GM10248 (cell line): ENCODE measurements around the gene TNFRSF12A.

ENCODE experiments used
- CTCF ChIA-PET: fragments of 300-600 bp; sonication (Branson Sonifier 250); formaldehyde crosslinking; extraction: SDS; loops from one replicate; lab custom pipeline; 2021; ENCODE audit warnings: antibody characterized with exemption; lab: Yijun Ruan, JAX
- POLR2A ChIA-PET: fragments of 350-650 bp; sonication (Branson Sonifier 250); formaldehyde crosslinking; extraction: SDS; loops from one replicate; lab custom pipeline; 2020; ENCODE audit warnings: antibody characterized with exemption; lab: Yijun Ruan, JAX
- DNase-seq: peaks from one replicate; pipeline ENCODE4 v3.0.0; 2012; ENCODE audit errors: extremely low spot score
- CTCF ChIP-seq: IDR thresholded peaks from 2 replicates; pipeline ENCODE4 v1.5.1; 2012; ENCODE audit warnings: mild to moderate bottlenecking, low read depth; ENCODE audit errors: extremely low read depth, missing control alignments, control extremely low read depth

TNFRSF12A gene

GRCh38 chr16:3001316-3001715, 18.9 kb upstream of the TNFRSF12A start:
- TF ChIP-seq CTCF, result no peak
- POLR2A ChIA-PET, result no interaction called here
- no peak for DNase-seq
- CTCF ChIA-PET, result interaction anchor here (1.2 to 11.8 kb wide), 5 partner anchors 14 to 74 kb away, joined by 3 to 231 read pairs (median 3); partner anchors contain the start of genes CLDN6, HCFC1R1, THOC6 and TNFRSF12A

- POLR2A ChIA-PET, result interaction anchor here (0.6 kb wide), 1 partner anchor 25 kb away, joined by 4 read pairs; no protein-coding TSS in a partner anchor
- TF ChIP-seq CTCF, result peak; percentile 73
- CTCF ChIA-PET, result interaction anchor here (0.6 to 11.8 kb wide), 6 partner anchors 9 to 126 kb away, joined by 3 to 231 read pairs (median 4); partner anchors contain the start of genes CLDN6, HCFC1R1, THOC6 and TNFRSF12A
- DNase-seq, result peak; percentile 99
Observed at GRCh38 chr16:3003582-3004270, 16.4 kb upstream of the TNFRSF12A start.

GRCh38 chr16:3004319-3004718, 15.8 kb upstream of the TNFRSF12A start:
- no peak for DNase-seq
- ChIA-PET POLR2A (interaction anchor here (0.6 kb wide), 1 partner anchor 24 kb away, joined by 4 read pairs; no protein-coding TSS in a partner anchor), CTCF (interaction anchor here (0.6 to 11.8 kb wide), 6 partner anchors 10 to 126 kb away, joined by 3 to 231 read pairs (median 4); partner anchors contain the start of genes CLDN6, HCFC1R1, THOC6 and TNFRSF12A)
- TF ChIP-seq CTCF, result no peak

GRCh38 chr16:3004781-3005284, 15.3 kb upstream of the TNFRSF12A start:
- DNase-seq, result no peak
- ChIA-PET POLR2A (no interaction called here), CTCF (interaction anchor here (1.3 to 11.8 kb wide), 3 partner anchors 21 to 124 kb away, joined by 4 to 231 read pairs (median 5); partner anchors contain the start of genes CLDN6, HCFC1R1, THOC6 and TNFRSF12A)
- no peak for TF ChIP-seq CTCF

GRCh38 chr16:3007059-3007956, 12.9 kb upstream of the TNFRSF12A start:
- ChIA-PET POLR2A (no interaction called here), CTCF (interaction anchor here (1.2 to 11.8 kb wide), 4 partner anchors 18 to 122 kb away, joined by 3 to 231 read pairs (median 4); partner anchors contain the start of genes CLDN6, HCFC1R1, THOC6 and TNFRSF12A)
- no peak for DNase-seq
- TF ChIP-seq CTCF, result no peak
